ENCODE measurements around the gene ZCWPW1.

- TF ChIP-seq CTCF (IDR thresholded peaks at IDR 0.05; ENCODE audit: control extremely low read depth in 1 of 3, insufficient read depth in 1 of 3, low read depth in 1 of 3, low read length in 3 of 3) (no peak), USF2 (IDR thresholded peaks at IDR 0.05; ENCODE audit: low read length) (no peak), CEBPB (IDR thresholded peaks at IDR 0.05; ENCODE audit: low read depth, low read length) (no peak), POLR2A (IDR thresholded peaks at IDR 0.05; ENCODE audit: control extremely low read depth in 1 of 2, low read depth in 2 of 2, low read length in 2 of 2) (no peak), KDM1A (IDR thresholded peaks at IDR 0.05; ENCODE audit: borderline replicate concordance, low read length) (no peak), TCF12 (IDR thresholded peaks at IDR 0.05; ENCODE audit: low read depth, low read length) (no peak), CBX5 (IDR thresholded peaks at IDR 0.05; ENCODE audit: low read depth, low read length) (no peak), HDAC6 (IDR thresholded peaks at IDR 0.05; ENCODE audit: low read depth, low read length) (no peak), SUZ12 (IDR thresholded peaks at IDR 0.05; ENCODE audit: low read length) (no peak), EZH2 (IDR thresholded peaks at IDR 0.05; ENCODE audit: low read depth, low read length, severe bottlenecking) (no peak), SP2 (IDR thresholded peaks at IDR 0.05; ENCODE audit: low read length) (no peak), SRF (IDR thresholded peaks at IDR 0.05; ENCODE audit: low read depth, low read length) (no peak), BACH1 (IDR thresholded peaks at IDR 0.05; ENCODE audit: low read length) (no peak), POLR2AphosphoS5 (IDR thresholded peaks at IDR 0.05; ENCODE audit: low read depth, low read length) (no peak)
Measured at GRCh38 chr7:100406767-100407166, 21.7 kb downstream of the ZCWPW1 start.
